ENCODE results near the gene CD86.

DNA sequence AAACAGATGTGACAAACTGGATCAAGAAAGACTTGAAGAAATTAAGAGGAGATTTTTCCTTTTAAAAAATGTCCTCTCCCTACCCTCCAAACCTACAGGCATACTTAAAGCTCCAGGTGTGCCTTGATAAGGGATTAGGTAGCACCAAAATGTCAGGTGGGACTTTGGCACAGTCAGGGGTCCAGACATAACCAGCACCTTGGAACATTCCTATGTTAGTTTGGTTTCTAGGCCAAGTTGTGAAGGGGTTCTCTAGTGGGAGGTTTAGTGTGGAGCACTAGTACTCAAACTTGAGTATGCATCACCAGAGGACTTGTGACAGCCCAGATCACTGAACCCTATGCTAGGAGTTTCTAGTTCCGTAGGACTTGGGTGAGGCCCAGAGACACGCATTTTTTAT lies 47.0 kb upstream of the CD86 start:
- TF ChIP-seq SP1 (IDR thresholded peaks at IDR 0.05): no peak
- no peak for TF ChIP-seq L3MBTL2 (conservative IDR thresholded peaks at IDR 0.05)
- TF ChIP-seq, protein P1, sequence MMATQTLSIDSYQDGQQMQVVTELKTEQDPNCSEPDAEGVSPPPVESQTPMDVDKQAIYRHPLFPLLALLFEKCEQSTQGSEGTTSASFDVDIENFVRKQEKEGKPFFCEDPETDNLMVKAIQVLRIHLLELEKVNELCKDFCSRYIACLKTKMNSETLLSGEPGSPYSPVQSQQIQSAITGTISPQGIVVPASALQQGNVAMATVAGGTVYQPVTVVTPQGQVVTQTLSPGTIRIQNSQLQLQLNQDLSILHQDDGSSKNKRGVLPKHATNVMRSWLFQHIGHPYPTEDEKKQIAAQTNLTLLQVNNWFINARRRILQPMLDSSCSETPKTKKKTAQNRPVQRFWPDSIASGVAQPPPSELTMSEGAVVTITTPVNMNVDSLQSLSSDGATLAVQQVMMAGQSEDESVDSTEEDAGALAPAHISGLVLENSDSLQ (IDR thresholded peaks at IDR 0.05): no peak
- no peak for TF ChIP-seq FOXM1 (IDR thresholded peaks at IDR 0.05; ENCODE audit: borderline replicate concordance)
- TF ChIP-seq CTBP1 (IDR thresholded peaks at IDR 0.05; ENCODE audit: borderline replicate concordance): no peak
- TF ChIP-seq ZNF384 (IDR thresholded peaks at IDR 0.05): no peak

Data from HEK293T (cell line).